Measurements from ENCODE around the gene OLFML1.

The OLFML1 gene

DNA sequence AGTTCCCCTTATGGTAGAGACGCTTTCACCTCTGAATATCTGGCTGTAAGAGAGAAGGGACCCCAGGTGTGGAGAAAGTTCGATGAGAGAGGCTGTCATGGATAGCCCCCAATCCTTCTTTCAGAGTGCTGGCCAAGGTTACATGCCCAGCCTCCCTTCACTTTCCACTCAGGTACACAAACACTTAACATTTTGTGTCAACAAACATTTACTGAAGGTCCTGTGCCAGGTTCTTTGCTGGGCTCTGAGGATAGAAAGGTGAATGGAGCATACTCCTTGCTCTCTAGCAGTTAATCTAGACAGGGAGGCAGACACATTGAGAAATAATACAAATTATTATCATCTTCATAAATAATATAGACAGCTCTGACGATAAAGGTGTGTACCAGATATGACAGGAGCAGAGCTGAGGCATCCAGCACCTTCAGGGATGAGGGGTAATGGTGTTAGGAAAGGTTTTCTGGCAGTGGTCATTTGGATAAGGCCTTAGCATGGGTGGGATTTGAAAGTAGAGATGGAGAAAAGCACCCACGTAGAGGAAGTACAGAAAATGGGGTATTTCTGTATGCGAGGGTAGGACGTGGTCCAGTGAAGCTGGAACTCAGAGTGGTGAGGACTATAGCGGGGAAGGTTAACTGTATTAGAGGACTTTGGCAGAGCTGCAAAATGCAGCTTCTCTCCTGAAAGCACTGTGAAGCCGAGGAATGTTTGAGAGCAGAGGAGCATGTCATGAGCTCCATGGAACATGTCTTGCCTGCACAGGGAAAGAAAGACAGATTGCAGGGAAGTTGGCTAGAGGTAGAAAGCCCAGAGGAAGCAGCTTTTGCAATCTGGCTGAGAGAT is 48.1 kb downstream of the OLFML1 start:
- DNase-seq, result no peak

DNA sequence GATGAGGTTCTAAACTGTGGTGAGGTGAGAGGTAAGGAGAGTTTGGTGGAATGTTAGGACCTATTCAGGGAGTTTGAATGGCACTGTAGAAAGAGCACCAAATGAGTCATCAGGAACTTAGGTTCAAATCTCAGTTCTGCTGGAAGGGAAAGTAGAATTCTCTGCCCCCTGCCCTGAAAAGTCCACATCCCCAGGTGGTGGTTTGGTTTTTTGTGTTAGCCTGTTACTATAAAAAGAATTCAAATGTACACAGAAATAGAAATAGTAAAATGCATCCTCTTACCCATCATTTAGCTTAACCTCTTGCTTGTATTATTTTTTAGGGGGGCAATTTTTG is 48.7 kb downstream of the OLFML1 start:
- no peak for DNase-seq

DNA sequence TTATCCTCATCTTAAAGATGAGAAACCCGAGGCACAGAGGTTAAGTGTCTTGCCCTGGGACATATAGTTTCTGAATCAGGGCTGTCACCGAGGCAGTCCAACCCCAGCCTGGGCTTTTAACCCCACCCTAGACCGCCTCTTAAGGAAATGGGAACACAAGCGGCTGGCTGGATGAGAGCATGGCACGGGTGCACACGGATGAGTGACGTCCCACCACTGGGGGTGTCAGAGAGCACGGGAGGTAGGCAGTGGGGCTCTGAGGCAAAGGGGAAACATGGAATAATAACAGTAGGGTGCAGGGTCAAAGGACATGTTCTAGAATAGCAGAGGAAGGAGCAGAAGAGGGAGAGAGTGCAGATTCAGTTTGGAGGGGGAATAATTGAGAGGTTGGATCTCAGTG is 50.8 kb downstream of the OLFML1 start:
- no peak for DNase-seq

DNA sequence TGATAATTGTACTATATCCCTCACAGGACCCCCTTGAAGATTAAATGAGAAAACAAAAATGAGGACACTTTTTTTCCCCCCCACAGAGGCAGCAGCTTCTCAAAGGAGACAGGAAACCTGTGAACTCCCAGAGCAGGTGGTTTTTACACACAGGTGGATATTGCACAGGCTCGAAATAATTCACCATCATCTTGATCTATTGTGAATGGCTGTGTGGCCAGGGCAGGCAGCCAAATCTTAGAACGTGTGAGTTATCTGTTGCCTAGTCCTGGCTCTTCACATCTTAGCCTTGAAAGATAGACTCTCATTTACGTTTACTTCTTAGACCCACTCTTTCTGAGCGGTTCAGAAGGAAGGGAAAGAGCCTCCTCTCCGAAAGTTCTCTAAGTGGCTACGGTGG is 52.0 kb downstream of the OLFML1 start:
- no peak for DNase-seq

DNA sequence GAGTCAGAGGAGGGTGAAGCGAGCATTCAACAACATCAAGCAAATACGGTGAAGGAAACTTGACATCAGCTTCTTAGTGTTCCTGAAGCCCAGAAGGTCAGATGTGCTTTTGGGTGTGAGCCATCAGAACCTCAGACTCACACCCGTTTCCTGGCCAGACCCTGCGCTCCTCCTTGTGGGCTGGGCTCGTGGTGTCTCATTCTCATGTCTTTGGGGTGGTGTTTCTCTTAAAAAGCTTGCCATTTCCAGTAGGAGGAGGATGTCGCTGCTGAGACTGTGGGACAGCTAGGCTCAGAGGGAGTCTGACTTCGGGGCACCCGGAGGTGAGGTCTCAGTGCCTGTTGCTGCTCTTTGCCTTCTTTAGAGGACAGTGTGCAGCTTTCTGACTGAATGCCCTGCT is 52.7 kb downstream of the OLFML1 start:
- no peak for DNase-seq

DNA sequence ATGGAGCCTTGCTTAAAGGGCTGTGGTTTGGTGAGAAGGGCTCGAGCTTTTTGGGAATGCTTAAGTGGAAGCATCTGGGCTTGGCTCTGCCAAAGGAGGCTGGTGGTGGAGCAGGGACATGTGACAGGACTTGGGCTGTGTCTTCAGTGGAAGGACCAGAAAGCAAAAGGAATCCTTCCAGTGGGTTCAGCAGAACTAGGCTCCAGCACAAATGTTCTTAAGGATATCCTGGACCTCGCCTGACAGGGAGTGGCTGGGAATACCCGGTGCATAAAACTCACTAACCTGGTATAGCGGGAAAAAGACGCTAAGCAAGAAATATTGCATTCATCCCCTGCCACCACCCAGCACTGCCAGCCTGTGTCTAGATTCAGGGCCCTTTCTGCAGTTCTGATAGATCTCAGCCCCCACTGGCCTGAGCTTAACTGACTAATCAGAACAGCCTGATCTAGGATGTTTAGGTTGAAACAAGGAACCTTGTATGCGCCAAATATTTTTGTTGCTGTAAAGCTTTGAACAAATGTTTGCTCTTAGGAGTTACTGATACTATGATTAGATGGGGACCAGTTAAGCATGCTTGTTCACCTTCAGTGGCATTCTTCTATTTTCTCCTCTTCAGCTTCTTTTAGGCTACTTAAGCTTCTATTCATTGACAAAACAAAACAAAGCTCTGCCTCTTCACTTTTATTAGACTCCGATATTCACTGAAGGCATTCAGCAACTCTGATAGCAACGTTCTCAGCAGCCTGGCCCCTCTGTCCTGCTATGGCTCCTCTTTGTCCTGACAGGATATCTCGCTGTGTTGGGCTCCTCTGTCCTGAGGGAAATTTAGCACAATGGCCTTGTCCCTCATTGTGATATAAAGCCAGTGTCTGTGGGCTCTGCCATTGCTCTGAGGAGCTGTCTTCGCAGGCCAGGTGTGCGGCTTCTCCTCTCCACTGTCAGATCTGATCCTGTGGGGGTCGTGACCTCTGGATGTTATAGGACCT is 53.5 kb downstream of the OLFML1 start:
- DNase-seq, result no peak

DNA sequence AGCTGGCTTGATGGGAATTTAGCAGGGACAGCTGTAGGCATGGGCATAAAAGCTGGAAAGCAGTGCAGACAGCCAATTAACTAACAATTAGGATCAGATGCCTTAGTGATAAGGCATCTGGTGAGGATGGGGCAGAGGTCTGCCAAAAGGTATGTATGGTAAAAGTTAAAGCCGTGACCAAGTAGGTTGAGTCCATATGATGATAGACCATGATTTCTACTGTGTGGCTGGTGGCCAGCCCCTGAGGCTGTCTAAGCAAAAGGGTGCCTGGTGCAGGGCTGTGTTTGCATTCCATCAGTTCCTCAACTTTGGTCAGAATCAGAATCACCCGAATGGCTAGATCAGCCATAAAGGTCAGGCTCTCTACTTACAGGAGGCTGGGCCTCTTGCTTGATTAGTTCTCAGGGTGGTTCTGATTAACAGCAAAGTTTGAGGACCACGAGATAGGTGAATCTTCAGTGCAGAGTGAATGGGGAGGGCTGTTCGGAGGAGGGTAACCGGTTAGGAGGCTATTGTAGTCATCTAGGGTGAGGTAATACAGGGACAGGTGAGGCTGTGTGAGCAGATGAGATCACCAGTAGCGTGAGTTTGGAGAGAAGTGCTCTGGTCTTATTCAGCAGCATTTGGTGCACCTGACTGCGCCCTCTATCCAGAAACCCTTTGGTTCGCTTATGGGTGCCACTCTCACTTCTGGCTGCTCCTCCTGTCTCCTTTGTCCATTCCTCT is 55.7 kb downstream of the OLFML1 start:
- no peak for DNase-seq

DNA sequence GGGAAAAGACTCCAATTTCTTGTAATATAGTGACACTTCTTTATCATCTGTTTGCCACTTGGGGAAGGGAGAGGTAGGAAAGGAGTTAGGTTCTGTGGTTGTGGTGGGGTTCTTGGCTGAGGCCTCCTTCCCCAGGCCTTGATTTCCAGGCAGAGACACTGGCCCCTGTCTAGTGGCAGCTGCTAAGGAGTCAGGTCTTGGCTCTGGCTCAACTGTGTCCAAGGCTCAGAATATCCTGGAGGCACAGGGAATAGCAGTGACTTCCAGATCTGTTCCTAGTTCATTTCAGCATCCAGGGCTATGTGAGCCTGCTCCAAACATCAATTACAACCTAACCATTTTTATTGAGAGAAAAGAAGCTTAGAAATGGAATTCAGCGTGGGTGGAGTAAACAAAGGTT is 58.0 kb downstream of the OLFML1 start:
- no peak for DNase-seq

DNA sequence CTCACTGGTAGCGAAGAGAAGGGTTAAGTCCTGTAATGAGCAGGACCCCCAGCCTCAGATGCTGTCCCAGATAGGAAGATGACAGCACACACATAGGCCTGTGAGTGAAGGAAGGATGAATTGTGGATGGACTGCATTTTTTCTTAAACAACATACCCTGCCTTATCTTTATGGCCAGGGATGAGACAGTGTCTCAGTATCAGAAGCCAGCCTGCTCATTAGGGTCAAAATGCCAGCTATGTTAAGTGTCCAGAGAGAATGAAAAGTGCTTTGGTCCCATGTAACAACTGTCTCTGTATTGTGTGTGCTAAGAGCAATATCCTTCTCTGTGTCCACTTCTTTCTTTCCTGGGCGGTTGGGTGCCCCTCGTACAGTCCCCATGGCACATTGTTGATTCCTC is 58.7 kb downstream of the OLFML1 start:
- no peak for DNase-seq

DNA sequence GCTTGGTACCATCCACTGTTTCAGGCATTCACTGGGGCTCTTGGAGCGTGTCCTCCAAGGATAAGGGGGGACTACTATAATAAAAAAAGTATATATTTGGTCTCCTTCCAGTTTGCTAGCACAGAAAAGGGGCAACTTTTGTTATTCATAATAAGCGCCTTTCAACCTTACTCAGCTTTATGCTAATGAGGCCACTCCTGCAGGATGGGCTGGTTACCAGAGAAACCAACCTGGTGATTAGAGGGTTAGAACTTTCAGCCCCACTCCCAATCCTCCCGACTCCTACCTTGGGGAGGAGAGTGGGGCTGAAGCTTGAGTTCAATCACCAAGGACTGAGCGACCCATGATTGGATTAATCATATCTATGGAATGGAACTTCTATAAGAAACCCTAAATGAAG is 60.3 kb downstream of the OLFML1 start:
- no peak for DNase-seq

DNA sequence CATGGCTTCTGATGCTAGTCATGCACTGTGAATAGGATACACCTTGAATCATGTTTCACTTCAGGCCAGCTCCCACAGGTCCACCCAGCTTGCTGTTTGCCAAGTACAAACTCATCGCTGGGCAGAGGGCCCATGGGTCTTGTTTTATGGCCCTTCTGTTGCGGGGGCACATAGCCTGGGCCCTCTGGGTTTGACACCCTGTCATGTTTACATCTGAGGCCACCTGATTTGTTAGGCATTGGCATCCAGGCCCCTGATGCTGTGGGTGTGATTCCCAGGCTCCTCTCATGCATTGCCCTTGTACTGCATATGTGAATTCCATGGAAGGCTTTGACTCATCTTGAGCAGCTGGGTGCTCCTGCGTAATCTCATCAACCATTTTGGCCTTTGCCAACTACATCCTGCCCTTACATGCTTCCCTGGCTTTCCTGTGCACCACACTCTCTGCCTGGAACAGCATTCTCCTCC is 61.1 kb downstream of the OLFML1 start:
- DNase-seq, result no peak

DNA sequence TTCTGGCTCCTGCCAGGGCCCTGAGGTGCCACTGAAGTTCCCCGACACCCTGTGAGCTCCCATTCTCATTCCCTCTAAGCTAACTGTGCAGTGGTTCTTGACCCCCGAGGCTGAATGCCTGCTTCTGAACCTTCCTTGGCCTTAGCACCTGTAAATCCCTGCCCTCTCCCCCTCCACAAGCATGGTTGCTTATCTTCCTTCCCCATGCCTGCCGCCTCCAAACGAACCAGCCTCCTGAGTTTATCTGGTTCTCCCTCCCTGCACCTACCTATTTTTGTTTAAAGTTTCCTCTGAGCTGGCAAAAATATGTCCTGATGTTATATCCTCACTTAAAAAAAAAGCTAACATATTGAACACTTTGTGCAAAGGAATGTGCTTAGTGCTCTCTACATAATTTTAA is 62.4 kb downstream of the OLFML1 start:
- no peak for DNase-seq

DNA sequence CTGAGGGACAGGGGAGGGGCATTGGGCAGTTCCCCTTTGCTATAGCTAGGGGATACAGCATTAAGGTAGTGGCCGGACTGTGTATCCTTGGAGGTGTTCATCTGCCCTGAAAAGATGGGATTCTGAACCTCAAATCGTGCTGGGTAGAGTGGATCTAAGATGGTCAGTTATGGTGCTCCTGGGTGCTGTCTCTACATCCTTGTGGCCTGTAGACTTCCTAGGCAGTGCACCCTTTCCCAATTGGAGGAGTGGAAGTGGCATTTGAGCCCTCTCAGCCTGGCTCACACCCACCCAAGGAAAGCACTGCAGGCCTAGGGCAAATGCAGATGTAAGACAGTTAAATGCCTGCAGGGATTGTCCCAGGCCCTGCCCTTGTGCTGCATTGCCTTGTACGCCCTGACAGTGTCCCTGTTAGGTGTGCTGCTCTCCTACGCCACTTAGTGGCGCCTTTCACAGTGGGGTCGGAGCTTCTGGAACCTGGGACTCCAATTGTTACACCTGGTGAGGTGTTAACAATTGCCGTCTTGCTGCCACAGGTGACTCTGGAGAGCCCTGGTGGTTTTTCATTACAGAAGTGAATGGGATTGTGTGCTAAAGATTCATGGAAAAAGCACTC is 63.5 kb downstream of the OLFML1 start:
- DNase-seq, result no peak

DNA sequence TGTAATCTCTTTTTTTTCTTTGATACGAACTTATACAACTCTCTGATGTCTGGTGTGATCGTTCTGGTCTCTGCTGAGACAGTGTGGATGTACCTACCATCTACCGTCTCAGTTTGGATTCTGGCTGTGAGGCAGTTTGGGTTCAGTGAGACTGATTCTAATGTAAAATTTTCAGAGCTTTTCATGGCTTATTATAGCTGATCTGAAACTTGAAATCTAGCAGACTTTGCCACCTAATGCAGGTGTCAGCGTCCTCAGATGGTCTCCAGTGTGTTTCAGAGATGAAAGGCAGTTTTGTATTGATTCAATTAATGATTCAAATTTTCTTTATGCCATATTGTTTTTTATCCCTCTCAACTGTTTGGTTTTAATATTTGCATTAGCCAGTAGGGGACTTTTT is 64.4 kb downstream of the OLFML1 start:
- DNase-seq, result no peak

DNA sequence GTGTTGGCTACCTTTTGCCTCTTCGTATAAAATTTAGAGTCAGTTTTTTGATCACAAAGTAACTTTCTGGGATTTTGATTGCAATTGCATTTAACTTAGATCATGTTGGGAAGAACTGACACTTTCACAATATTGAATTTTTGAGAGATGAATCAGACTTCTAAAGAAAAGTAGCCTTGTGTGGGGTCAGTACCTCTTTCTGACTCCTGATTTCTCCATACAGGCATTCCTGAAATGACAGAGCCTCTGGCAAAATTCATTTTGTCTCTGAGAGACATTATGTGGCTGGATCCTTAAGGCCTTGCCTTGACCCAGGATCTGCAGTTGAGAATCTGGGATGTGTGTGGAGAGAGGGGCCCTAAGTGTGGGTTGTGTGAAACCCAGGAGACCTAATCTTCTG is 66.3 kb downstream of the OLFML1 start:
- DNase-seq, result no peak

DNA sequence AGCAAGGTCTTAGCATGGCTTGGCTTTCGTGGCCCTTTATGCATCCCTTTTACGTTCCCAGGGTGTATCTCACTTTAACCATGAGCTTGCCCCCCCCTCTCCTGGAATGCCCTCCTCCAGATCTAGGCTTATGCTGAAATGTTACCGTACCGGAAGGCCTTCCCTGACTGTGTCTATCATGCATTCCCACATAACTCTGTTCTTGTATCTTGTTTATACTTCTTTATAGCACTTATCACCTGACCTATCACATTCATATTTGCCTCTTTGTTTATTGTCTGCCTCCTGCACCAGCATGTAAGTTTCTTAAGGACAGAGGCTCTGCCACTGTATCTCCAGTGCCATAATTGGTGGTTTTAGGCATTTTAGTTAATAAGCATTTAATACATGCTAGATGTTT is 67.4 kb downstream of the OLFML1 start:
- no peak for DNase-seq

DNA sequence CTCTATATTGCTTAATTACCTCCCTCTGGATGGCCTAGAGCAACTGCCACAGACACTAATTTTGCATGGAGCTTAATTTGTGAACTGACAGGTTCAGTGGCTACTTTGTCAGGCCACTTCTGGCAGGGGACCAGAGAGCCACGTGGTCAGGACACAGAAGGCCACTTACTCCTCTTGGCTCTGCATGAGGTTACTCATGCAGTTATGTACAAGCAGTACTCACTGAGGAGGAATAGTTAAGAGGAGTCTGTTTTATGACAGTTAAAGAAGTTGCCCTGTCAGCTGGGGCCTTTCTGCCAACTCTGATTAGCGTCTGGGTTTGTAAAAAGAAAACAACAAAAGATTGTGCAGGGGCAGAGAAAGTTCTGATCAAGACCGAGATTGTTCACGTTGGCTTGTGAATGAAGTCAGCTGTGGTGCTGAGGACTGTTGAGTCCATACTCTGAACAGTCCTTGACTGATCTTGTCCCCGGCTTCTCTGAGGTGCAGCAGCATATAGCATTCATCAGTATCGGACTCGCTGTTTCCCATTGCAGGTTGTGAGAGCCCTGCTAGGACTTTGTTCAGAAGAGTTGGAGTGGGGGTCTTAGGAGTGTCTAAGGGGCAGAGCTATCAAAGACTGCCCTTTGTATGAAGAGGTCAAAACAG is 69.9 kb downstream of the OLFML1 start:
- DNase-seq, result no peak

DNA sequence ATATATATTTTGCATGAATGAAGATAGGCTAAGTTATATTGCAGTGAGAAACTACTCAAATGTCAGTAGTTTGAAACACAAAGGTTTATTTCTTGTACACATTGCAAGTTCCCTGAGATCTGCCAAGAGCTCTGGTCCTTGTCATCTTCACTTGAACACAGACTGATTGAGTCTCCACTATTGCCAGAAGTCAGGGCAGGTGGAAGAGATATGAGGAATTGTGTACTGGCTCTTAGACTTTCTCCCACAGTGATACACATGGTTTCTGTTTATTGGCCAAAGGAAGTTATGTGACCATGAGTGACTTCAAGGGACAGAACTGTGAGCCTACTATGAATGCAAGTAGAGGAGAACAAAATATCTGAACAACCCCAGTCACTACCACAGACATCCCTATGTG is 72.7 kb downstream of the OLFML1 start:
- no peak for DNase-seq

DNA sequence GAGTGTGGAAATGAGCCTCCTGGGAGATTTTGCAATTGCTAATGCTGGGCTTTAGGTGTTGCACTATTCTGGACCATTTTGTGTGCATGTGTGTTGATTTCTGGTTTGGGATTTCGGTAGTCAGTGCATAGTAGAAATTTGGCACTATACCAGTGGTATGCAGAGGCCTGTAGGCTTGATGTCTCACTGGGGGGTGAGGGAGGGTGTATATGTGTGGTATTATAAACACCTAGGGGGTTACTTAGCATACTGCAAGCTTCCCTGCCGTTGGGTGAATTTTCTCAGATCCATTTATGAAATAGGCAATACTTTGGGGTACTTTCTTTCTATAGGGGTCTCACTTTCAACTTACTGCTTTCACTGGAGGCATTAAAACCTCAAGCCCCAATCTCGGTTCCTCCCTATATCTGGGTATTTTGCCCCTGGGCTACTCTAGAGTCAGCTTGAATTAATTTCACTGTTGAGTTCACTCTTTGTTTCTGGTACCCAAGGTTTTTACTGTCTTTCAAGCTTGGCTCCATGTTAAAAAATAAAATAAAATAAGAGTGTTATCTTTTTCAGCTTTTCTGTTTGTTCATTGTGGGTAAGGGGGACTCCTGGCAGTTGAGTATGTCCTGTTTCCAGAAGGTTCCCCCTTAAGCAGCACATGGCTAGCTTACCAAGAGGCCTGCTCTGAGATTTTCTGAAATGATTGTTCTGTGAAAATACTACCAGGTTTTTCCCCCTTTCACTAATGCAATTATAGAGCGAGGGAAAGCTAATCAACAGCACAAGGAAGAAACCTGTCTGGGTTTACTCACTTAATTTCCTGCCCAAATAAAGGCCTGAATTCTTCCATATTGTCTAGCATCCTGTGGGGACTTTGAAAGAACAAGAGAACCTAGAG is 74.3 kb downstream of the OLFML1 start:
- DNase-seq, result no peak
